Neural progenitor cell (in vitro differentiated cells): Measurements from ENCODE around the gene ATP1B3. TPM values are rescaled to one million over a fixed set of nuclear protein-coding genes. Genes with fewer than 3 reads are reported as not detected.
A peak's percentile ranks its signal among the peaks of the same experiment; 100 is the strongest.

Experiments
- DNase-seq: peaks from one replicate; pipeline ENCODE4 v3.0.0-alpha.2; 2016; ENCODE audit warnings: low spot score
- H2AFZ ChIP-seq: fragments of 200-600 bp; sonication (generic); replicated peaks from 2 replicates; pipeline ENCODE4 v1.6.1; 2016; ENCODE audit warnings: antibody characterized with exemption
- H3F3A ChIP-seq: fragments of 200-600 bp; sonication (generic); 2 replicates; pipeline ENCODE4 v1.6.1; 2016; ENCODE audit warnings: antibody characterized with exemption, low read depth
- H3K27ac ChIP-seq: fragments of 200-600 bp; sonication (generic); 2 replicates; pipeline ENCODE4 v1.5.1; 2016; ENCODE audit warnings: mild to moderate bottlenecking
- H3K27me3 ChIP-seq: fragments of 200-600 bp; sonication (generic); 2 replicates; pipeline ENCODE4 v1.6.1; 2016; ENCODE audit warnings: mild to moderate bottlenecking, moderate library complexity
- H3K36me3 ChIP-seq: fragments of 200-600 bp; sonication (generic); 2 replicates; pipeline ENCODE4 v1.5.1; 2016
- H3K4me1 ChIP-seq: fragments of 200-600 bp; sonication (generic); 2 replicates; pipeline ENCODE4 v1.6.1; 2016; ENCODE audit warnings: mixed run types
- H3K4me2 ChIP-seq: fragments of 200-600 bp; sonication (generic); 2 replicates; pipeline ENCODE4 v1.6.1; 2016
- H3K4me3 ChIP-seq: fragments of 200-600 bp; sonication (generic); 2 replicates; pipeline ENCODE4 v1.5.1; 2016
- H3K79me2 ChIP-seq: fragments of 200-600 bp; sonication (generic); 2 replicates; pipeline ENCODE4 v1.6.1; 2016; ENCODE audit warnings: low read depth
- H3K9ac ChIP-seq: fragments of 200-600 bp; sonication (generic); 2 replicates; pipeline ENCODE4 v1.6.1; 2016
- H3K9me3 ChIP-seq: fragments of 200-600 bp; sonication (generic); 2 replicates; pipeline ENCODE4 v1.5.1; 2016; ENCODE audit warnings: low read depth
- H4K20me1 ChIP-seq: fragments of 200-600 bp; sonication (generic); 2 replicates; pipeline ENCODE4 v1.6.1; 2016; ENCODE audit warnings: low read depth
- H3K27ac Mint-ChIP-seq: 3 replicates; pipeline ENCODE4 v1.8.0; 2021; ENCODE audit warnings: mixed read lengths
- H3K27me3 Mint-ChIP-seq: 2 replicates; pipeline ENCODE4 v1.8.0; 2022; ENCODE audit warnings: low read depth, mild to moderate bottlenecking, inconsistent platforms, moderate library complexity, mixed read lengths; ENCODE audit not compliant: insufficient read depth
- H3K36me3 Mint-ChIP-seq: 3 replicates; pipeline ENCODE4 v1.8.0; 2021; ENCODE audit warnings: mixed read lengths
- H3K4me1 Mint-ChIP-seq: 3 replicates; pipeline ENCODE4 v1.8.0; 2021; ENCODE audit warnings: mixed read lengths
- H3K4me3 Mint-ChIP-seq: 3 replicates; pipeline ENCODE4 v1.8.0; 2021; ENCODE audit warnings: mild to moderate bottlenecking, moderate library complexity, mixed read lengths
- H3K9me3 Mint-ChIP-seq: 3 replicates; pipeline ENCODE4 v1.8.0; 2020; ENCODE audit warnings: mixed read lengths
- CTCF ChIP-seq: fragments of 200-600 bp; sonication (generic); IDR thresholded peaks from 2 replicates; pipeline ENCODE4 v1.5.1; 2017; ENCODE audit warnings: antibody characterized with exemption, mild to moderate bottlenecking
- EZH2 ChIP-seq: fragments of 200-600 bp; sonication (generic); IDR thresholded peaks from 2 replicates; pipeline ENCODE4 v1.6.1; 2017; ENCODE audit warnings: antibody characterized with exemption, mild to moderate bottlenecking, moderate library complexity
- EZH2phosphoT487 ChIP-seq: fragments of 200-600 bp; sonication (generic); IDR thresholded peaks from 2 replicates; pipeline ENCODE4 v1.6.1; 2017; ENCODE audit warnings: antibody characterized with exemption
- total RNA-seq: library from RNA; depleted of rRNA; stranded (reverse); fragments of >200 nt; gene quantifications from 2 replicates; pipeline ENCODE4 v1.2.3, GENCODE V29; 2015; ENCODE audit warnings: low replicate concordance

ATP1B3 gene
- total RNA-seq, 1 donor from 2014 or later: 95.6 TPM

GRCh38 chr3:141863491-141863890, 13.0 kb upstream of the ATP1B3 start:
- H3K4me2 ChIP-seq: no peak overlapping the region
- no peak overlapping the region for H3K4me3 Mint-ChIP-seq
- H3K27ac Mint-ChIP-seq: no peak overlapping the region

GRCh38 chr3:141864281-141864970, 12.0 kb upstream of the ATP1B3 start:
- no peak overlapping the region for H3K4me2 ChIP-seq
- no peaks in the 10 kb centered on the region for H3K27me3 ChIP-seq
- H4K20me1 ChIP-seq: no peaks in the 10 kb centered on the region
- H3K27me3 Mint-ChIP-seq: peaks cover 4% of the 10 kb centered on the region
- no peaks in the 10 kb centered on the region for H3K9me3 Mint-ChIP-seq
- peaks cover 12% of the 10 kb centered on the region for H3K4me1 Mint-ChIP-seq
- H3K79me2 ChIP-seq: no peaks in the 10 kb centered on the region
- H3K9ac ChIP-seq: no peak overlapping the region
- TF ChIP-seq EZH2: no peak
- no peak for TF ChIP-seq EZH2phosphoT487
- TF ChIP-seq CTCF: no peak
- no peak for DNase-seq
- H3K4me3 ChIP-seq: no peak overlapping the region
- H3K27ac Mint-ChIP-seq: no peak overlapping the region
- no peaks in the 10 kb centered on the region for H3K9me3 ChIP-seq
- no peaks in the 10 kb centered on the region for H3K36me3 ChIP-seq
- no peak overlapping the region for H3K4me3 Mint-ChIP-seq
- peaks cover 10% of the 10 kb centered on the region for H3K4me1 ChIP-seq
- H3K36me3 Mint-ChIP-seq: no peaks in the 10 kb centered on the region
- H3K27ac ChIP-seq: no peak overlapping the region
- H2AFZ ChIP-seq: peak overlapping the region; percentile 4
- peaks cover 4% of the 10 kb centered on the region for H3F3A ChIP-seq

More at GRCh38 chr3:141863491-141863890, 13.0 kb upstream of the ATP1B3 start:
- Histone ChIP-seq H3K36me3 (no peaks in the 10 kb centered on the region), H3K4me1 (peaks cover 14% of the 10 kb centered on the region), H2AFZ (no peak overlapping the region), H3F3A (peaks cover 4% of the 10 kb centered on the region), H3K4me3 (no peak overlapping the region), H3K9me3 (no peaks in the 10 kb centered on the region), H3K79me2 (no peaks in the 10 kb centered on the region), H3K9ac (no peak overlapping the region), H3K27me3 (no peaks in the 10 kb centered on the region), H4K20me1 (no peaks in the 10 kb centered on the region), H3K27ac (no peak overlapping the region)
- no peaks in the 10 kb centered on the region for H3K9me3 Mint-ChIP-seq
- TF ChIP-seq CTCF (no peak), EZH2 (no peak), EZH2phosphoT487 (no peak)
- no peaks in the 10 kb centered on the region for H3K36me3 Mint-ChIP-seq
- H3K27me3 Mint-ChIP-seq: peaks cover 4% of the 10 kb centered on the region
- DNase-seq: no peak
- peaks cover 22% of the 10 kb centered on the region for H3K4me1 Mint-ChIP-seq

GRCh38 chr3:141865101-141865500, 11.3 kb upstream of the ATP1B3 start:
- Histone ChIP-seq H4K20me1 (no peaks in the 10 kb centered on the region), H3K27ac (no peak overlapping the region), H3K4me1 (peaks cover 6% of the 10 kb centered on the region), H3F3A (peaks cover 2% of the 10 kb centered on the region), H3K36me3 (no peaks in the 10 kb centered on the region), H3K4me3 (no peak overlapping the region), H3K27me3 (no peaks in the 10 kb centered on the region), H3K9me3 (no peaks in the 10 kb centered on the region), H3K9ac (no peak overlapping the region), H3K4me2 (no peak overlapping the region), H3K79me2 (no peaks in the 10 kb centered on the region), H2AFZ (no peak overlapping the region)
- no peak overlapping the region for H3K27ac Mint-ChIP-seq
- no peak for DNase-seq
- peaks cover 6% of the 10 kb centered on the region for H3K4me1 Mint-ChIP-seq
- no peaks in the 10 kb centered on the region for H3K9me3 Mint-ChIP-seq
- peaks cover 4% of the 10 kb centered on the region for H3K27me3 Mint-ChIP-seq
- no peak overlapping the region for H3K4me3 Mint-ChIP-seq
- H3K36me3 Mint-ChIP-seq: no peaks in the 10 kb centered on the region
- TF ChIP-seq EZH2phosphoT487: no peak
- no peak for TF ChIP-seq CTCF
- no peak for TF ChIP-seq EZH2
